GM18511 (cell line): Measurements from ENCODE around the gene CRISP2.
"Not testable (repeated sequence)": the region's sequence is repeated elsewhere in the genome, so short reads cannot be mapped to it uniquely, and the experiment has no call there.

Source experiments
- ATAC-seq: cut with Tn5 transposase; IDR thresholded peaks from one replicate; pipeline ENCODE4 v1.9.1; 2021; ENCODE audit warnings: mild to moderate bottlenecking, moderate library complexity; ENCODE audit not compliant: unreplicated experiment

CRISP2 gene, protein sequence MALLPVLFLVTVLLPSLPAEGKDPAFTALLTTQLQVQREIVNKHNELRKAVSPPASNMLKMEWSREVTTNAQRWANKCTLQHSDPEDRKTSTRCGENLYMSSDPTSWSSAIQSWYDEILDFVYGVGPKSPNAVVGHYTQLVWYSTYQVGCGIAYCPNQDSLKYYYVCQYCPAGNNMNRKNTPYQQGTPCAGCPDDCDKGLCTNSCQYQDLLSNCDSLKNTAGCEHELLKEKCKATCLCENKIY

DNA sequence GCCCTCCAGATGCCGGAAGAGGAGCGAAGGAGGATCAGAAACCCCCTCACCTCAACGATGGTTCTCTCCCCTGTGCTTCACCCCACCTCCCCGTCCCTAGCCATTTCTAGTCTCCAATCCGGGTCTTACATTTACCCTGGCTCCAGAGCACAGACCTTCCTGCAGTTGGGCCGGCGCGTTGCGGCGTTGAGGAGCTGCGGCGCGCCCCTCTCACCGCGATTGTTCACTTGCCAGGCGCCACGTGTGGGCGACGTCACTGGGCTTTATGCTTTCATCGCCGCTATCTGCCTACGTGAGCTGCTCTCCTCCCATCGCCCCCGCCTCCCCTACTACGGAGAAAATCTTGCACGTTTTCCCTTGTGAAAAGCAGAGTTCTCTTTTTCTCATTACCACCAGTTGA, at the start of gene CRISP2:
CRISP2 (minus strand) TSS at position 198 of the 400 bp plus-strand sequence. CDS start 4,347 bp downstream, outside the sequence.
- no peak for ATAC-seq

DNA sequence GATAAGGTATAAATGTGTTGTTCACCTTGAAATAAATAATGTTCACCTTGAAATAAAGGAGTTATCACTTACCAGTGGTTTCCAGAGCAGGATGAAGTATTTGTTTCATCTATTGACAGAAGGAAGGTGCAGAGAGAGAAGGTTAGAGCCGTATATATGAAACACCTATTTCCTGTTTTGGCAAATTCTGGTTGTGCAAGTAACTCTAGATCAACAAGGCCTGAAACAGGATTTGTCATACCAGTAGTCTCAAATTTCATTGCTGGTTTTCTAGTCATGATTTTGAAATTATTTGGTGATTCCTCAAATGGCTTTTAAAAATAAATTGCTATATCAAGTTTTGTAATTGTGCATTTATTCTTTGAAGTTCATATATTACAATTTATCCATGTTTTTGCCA, 30.9 kb upstream of the CRISP2 start, which contains the start of gene CRISP3:
CRISP3 (minus strand) TSS at position 130 of the 400 bp plus-strand sequence; CDS start at position 109, 21 bp downstream.
- ATAC-seq = no peak

DNA sequence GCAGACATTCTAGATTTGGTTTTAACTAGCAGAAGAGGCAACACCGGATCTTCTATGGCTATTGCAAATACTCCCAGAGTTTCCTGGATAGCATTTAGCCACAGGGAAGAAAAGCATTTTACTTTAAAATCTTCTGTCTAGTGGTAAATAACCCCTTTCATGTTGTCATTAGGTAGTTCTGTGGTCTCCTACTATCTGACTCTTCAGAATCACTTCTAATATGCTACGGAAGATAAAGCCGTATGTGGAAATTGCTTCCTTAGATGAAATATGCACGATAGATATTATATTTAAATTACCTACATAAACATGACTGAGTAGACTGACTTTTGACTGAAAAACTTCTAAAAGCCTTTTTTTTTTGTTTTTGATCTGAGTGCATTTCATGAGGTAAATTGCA, 30.1 kb upstream of the CRISP2 start:
- no peak for ATAC-seq

DNA sequence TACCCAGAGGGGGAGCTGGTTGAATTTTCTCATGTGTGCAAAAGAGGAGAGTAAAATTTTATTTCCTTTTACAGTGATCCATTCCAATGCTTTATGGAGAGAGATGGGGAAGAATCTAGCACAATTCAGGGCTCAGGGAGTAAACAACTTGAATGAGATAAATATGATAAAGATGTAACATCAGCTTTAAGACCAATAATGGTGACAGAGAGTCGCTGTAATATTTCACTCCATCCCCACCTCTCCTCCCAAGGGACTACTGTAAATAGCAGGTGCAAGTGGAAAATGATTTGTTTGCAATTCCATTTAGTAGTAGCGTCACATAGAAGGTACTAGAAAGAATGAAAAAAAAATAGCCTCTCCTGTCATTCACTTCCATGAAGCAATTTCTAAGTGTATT, 26.1 kb upstream of the CRISP2 start:
- ATAC-seq = no peak

DNA sequence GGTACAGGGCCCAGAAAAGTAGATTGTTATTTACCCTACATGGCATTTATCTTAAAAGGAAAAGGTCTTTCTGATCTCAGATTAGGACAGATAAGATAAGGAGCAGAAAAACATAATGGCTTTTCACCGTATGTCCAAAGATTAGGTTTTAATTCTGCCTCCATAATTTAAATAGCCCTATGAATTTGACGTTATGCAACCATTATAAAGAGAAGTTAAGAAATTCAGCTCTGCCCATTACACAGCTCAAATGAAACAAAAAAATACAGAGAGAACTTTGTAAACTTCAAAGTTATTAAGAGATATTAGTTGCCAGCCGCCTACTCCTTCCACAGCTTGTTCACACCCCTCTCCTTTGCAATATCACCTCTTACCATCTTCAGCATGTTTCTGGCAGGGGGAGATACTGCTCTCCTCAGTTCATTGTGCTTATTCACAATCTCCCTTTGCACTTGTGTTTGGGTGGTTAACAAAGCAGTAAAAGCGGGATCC, 22.7 kb upstream of the CRISP2 start:
- no peak for ATAC-seq

DNA sequence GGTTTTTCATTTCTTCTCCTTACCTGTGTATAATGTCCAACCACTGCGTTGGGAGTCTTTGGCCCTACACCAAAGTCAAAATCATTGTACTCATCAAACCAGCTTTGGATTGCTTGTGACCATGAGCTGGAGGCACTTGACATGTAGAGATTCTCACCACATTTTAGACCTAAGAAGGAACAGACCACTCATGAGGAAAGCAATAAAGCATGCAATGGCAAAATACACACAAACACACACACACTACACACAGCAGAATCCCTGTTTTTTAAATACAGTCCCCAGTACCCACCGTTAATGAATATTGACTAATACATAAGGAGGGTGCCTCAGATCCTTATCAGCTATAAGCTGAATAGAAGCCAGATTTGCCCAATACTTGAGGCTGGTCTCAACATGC, 20.3 kb upstream of the CRISP2 start:
- no peak for ATAC-seq

DNA sequence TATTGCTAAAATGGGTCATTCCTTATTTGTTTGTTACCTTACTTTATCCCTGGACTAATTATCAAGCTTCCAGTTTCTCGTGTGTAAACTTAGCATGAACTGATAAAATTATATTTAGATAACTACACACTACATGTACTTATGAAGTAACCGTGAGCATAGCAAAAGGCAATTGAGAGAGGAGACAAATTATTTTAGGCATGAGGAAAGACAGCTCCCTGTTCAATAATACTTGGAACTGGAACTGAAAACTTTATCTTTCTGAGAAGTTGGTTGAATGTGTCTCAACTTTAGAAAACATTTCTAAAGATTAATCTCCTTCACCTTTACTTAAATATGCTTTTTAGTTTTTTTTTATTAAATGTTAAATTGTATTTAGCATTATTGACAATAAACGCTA, 19.4 kb upstream of the CRISP2 start:
- no peak for ATAC-seq

DNA sequence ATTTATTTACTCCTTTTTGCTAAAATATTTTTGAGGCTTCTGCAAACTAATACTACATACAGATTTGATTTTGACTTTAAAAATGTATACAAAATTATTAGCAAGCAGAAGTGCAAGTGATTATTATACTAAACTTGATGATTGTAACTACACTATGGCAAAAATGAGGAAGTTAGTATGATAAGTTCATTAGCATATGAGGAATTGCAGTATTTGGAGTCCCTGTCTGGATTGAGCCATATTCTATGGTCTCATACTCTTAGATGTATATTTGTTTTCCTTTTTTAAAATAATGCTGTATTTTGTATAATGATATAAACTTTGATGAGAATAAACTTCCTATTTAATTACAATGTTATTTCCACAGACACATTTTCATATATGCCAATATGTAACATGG, 16.9 kb upstream of the CRISP2 start:
- ATAC-seq = no peak

DNA sequence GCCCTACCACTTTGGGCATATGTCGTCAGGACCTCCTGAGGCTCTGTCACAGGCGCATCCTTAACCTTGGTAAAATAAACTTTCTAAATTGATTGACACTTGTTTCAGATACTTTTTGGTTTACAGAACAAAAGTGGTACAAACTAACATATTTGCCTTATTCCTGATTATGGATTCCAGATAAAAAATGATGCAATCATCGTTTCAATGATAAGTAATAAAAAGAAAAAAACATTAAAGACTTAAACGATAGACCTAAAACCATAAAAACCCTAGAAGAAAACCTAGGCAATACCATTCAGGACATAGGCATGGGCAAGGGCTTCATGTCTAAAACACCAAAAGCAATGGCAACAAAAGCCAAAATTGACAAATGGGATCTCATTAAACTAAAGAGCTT, 10.6 kb upstream of the CRISP2 start:
- ATAC-seq = not testable (repeated sequence)

DNA sequence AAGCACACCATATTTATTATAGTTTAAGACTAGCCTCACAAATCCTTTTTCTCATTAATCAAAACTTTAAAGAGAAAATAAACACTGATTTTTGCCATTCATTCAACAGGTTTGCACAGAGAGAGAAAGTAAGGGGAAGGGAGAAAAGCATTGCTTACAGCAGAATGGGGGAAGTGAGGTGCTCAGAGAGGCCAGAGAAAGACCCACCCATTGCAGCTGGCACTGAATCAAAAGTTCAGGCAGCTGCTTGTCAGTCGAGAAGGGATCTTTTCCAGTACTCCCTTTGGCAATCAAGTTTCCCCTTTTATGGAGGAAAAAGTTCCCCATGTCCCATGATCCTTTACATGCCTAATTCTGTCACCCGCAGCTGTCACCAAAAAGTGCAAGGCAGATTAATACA, 8.0 kb upstream of the CRISP2 start:
- no peak for ATAC-seq

DNA sequence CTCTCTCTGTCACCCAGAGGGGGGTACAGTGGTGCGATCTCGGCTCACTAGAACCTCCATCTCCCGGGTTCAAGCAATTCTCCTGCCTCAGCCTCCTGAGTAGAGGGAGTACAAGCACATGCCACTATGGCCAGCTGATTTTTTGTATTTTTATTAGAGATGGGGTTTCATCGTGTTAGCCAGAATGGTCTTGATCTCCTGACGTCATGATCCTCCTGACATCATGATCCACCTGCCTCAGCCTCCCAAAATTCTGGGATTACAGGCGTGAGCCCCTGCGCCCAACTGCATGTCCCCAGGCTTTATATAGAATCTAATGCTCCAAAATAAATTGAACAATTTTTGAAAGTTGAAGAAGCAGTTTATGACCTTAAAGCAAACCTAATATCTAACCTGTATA, 7.0 kb upstream of the CRISP2 start:
- ATAC-seq = no peak

DNA sequence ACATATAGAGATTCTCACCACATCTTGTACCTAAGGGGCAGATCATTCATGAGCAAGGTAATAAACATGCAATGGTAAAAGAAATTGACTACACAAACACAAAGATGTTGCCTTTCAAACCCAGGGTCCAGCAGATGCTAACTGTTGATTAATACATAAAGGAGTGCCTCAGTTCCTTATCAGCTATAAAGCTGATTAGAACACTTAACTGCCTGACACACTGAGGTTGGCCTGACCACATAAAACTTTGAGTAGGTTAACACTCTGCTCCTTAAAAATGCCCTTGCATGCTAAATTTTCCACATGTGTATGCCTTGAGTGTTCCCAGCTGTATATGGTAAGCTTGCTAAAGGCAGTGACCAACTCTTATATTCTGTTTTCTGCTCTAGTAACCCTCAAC, 14.9 kb downstream of the CRISP2 start:
- ATAC-seq = no peak

DNA sequence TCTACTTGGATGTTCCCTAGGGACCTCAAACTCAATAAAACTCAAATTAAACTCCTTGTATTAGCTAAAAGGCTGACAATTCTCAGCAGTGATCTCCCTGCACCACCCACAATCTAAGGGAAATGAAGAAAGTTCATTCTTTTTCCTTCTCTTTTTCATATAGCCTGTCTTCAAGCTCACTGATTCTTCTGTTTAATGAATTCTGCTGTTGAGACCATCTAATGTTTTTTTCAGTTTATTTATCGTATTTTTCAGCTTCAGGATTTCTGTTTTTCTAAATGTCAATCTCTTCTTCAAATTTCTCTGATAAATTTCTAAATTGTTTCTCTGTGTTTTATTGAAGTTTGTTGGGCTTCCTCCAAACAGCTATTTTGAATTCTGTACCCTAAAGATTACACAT, 19.8 kb downstream of the CRISP2 start:
- ATAC-seq = no peak

DNA sequence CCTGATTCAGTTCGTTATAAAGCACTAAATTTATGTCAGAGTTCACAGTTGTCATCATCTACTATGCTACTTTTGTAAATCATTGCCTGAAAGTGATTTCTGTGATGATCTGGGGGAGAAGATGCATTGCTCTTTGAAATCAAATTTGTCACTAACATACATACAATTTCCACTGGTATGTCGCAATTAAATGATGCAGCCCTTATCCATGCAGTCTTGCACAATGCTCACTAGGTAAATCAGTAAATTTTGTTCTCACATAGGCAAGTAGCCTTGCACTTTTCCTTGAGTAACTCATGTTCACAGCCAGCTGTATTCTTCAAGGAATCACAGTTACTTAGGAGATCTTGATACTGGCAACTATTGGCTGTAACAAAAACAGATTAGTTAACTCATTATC, 20.8 kb downstream of the CRISP2 start:
- no peak for ATAC-seq

DNA sequence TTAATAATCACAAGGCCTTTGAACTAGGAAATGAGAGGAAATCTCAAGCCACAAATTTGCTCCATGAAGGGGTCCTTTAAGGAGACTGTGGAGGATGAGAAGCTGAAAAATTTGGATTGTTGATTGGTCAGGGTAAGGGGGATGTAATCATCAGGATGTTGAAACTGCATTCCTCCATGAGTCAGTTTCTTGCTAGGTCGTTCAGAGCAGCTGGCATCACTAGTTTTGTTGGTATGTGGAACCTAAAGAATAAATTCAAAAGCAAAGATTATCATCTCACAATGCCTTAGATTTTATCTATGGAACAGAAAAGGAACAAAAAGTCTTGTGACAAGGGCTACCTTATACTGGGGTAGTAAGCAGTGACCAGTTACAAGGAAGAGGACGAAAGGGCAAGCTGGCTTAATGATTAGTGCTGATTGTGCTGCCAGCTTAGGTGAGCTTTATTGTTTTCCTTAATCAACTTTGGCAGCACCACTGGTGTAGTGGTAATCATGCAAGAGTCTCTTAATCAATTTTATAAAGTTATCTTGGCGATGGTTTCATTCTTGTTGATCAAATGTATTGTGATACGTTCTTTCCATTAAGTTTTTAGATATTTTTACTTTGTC, 36.6 kb downstream of the CRISP2 start:
- ATAC-seq = no peak

DNA sequence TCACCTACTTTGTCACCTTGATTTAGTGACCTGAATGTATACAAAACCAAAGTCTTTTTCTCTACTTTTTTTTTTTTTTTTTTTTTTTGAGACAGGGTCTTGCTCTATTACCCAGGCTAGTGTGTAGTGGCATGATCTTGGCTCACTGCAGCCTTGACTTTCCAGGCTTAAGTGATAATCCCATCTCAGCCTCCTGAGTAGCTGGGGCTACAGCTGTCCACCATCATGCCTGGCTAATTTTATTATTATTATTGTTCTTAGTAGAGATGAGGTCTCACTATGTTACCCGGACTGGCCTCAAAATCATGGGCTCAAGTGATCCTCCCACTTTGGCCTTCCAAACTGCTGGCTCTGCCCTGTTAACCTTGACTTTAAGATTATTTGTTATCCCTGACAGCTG, 37.5 kb downstream of the CRISP2 start:
- ATAC-seq = no peak

DNA sequence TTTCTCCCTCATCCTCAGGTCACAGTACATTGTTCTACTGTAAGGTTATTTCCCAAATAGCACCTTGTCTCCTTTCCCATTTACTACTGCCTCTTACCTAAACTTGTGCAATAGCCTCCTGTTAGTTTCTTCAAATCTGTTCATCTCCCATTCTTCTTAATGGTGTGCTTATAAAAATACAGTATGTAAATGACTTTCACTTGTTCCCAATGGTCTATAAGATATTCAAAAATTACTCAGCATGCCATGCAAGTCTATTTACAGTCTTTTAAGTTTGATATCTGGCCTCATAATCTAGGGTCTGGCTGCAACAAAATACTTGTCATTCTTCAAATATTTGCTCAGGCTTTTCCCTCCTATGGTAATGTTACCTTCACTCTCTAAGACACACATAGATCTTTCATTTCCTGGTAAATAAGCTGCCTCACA, 45.2 kb downstream of the CRISP2 start:
- ATAC-seq = no peak

DNA sequence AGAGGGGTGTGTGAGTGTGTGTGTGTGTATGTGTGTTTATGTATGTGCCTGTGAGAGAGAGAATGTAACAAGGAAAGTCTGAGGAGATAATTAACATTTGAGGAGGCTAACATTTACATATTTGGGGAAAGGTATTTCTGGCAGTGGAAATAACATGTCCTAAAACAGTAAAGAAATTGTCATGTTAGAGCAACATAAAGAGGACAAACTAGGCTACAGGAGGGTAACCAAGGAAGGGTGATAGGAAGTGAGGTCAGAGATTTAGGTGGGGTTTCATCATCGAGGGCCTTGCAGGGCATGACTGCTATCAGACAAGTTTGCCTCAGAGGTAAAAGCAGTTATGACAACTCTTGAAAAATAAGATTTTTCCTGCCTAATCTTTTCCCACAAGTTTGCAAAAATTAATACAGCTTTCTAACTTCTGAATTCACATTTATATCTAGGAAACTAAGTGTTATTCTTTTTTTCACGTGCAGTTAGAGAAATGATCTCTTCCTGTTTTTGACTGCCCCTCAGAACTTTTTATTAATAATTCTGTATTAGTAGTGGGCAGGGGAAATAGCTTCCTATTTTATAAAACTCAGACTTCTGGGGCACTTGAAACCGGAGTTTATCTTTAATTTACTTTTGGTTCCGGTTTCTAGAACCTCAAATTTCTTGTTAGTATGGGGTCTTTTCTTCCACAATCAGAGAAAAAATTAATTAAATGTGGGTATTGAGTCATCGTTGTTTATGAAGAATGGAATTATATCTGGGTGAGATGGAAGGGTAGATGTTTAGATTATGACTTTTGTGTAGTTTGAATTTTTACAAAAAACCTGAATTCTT, 46.2 kb downstream of the CRISP2 start:
- ATAC-seq = no peak

DNA sequence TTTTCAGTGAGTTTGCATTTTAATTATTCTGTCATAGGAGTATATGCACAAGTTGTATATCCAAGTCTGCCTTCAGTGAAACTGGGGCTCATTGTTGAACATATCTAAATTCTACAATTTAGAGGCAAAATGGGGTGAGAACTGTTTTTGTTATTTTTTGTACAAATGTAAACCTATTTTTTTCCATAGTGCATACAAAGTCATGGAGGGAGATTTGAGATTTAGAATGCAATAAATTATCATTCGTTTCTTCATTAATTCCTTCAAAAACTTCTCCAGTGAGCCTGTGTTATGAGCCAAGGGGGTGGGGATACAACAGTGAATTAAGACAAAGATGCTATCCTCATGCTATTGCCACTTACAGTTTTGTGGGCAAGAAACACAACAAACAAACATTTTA, 46.9 kb downstream of the CRISP2 start:
- no peak for ATAC-seq

DNA sequence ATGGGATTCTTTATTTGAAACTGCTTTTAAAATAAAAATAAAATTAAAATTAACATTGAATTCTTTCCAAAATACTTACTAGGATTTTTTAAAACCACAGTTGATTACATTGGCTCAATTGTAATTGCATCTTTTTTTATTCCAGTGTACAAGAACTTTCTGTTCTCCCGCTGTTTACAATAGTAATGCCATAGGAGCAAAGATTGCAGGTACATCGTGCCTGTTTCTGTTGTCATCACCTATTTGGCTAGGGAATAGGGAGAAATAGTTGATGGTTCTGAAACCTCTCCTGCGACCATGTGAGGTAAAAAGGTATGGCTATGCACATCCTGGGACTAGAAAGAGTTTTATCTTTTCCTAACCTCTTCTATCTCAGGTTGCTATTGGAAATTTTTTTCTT, 48.5 kb downstream of the CRISP2 start:
- no peak for ATAC-seq

DNA sequence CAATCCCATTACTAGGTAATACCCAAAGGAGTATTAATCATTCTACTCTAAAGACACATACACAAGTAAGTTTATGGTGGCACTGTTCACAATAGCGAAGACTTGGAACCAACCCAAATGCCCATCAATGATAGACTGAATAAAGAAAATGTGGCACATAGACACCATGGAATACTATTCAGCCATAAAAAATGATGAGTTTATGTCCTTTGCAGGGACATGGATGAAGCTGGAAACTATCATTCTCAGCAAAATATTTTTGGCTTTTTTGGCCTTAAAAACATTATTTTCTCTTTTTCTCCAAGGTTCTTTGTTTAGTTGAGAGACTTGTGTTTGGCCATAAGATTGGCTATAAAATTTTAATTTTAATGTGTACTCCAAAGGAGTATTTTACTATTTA, 49.3 kb downstream of the CRISP2 start:
- ATAC-seq = not testable (repeated sequence)

DNA sequence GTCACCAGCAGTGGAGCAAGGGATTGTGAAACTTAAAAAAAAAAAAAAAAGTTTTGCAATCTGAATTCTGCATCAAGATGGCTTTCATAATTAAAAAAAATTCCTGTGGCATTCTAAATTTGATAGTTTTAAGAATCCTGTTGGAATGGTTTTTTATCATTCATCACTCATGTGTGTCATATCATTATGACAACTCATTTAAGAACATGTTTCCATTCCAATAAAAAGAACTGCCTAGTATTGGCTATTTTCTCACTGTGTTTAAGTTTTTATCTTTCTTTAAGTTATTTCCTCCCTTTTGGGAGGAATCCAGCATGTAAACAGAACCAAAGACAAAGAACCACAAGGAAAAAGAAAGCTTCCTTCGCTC, 50.5 kb downstream of the CRISP2 start:
- ATAC-seq = no peak
